Measurements from ENCODE around the gene FIZ1.
A peak's percentile ranks its signal among the peaks of the same experiment; 100 is the strongest.

The FIZ1 gene

GRCh38 chr19:55642153-55643002, 43.1 kb upstream of the FIZ1 start:
- H3K9me3 ChIP-seq (ENCODE audit: control insufficient read depth, insufficient read depth, low read length): no peaks in the 10 kb centered on the region
- H3K36me3 ChIP-seq (ENCODE audit: control insufficient read depth, insufficient read depth, low read length): peaks cover 16% of the 10 kb centered on the region
- peak overlapping the region; percentile 90 for H3K27ac ChIP-seq (ENCODE audit: low read depth, low read length)
- H3K4me1 ChIP-seq (ENCODE audit: control insufficient read depth, insufficient read depth, low read length): peaks cover 14% of the 10 kb centered on the region
- no peaks in the 10 kb centered on the region for H3K27me3 ChIP-seq (ENCODE audit: control insufficient read depth, insufficient read depth, low read length)
- peak overlapping the region; percentile 76 for H3K4me3 ChIP-seq (ENCODE audit: low read depth, low read length)
- H3K9ac ChIP-seq (ENCODE audit: low read depth, low read length): peak overlapping the region; percentile 73

GRCh38 chr19:55641426-55642152, 42.3 kb upstream of the FIZ1 start:
- H3K4me3 ChIP-seq (ENCODE audit: low read depth, low read length): peak overlapping the region; percentile 76
- H3K9me3 ChIP-seq (ENCODE audit: control insufficient read depth, insufficient read depth, low read length): no peaks in the 10 kb centered on the region
- H3K36me3 ChIP-seq (ENCODE audit: control insufficient read depth, insufficient read depth, low read length): peaks cover 16% of the 10 kb centered on the region
- H3K27me3 ChIP-seq (ENCODE audit: control insufficient read depth, insufficient read depth, low read length): no peaks in the 10 kb centered on the region
- H3K9ac ChIP-seq (ENCODE audit: low read depth, low read length): peak overlapping the region; percentile 79
- peak overlapping the region; percentile 90 for H3K27ac ChIP-seq (ENCODE audit: low read depth, low read length)
- peaks cover 8% of the 10 kb centered on the region; the same call in 1 of the 2 replicates for H3K4me1 ChIP-seq (ENCODE audit: control insufficient read depth, insufficient read depth, low read length)

GRCh38 chr19:55640577-55641425, 41.5 kb upstream of the FIZ1 start, which contains the start of gene ZNF580:
TSS of gene ZNF580 (plus strand) at chr19:55641002. CDS start at chr19:55642509, 1,507 bp downstream.
- peak within 1 kb of the TSS; percentile 76 for H3K4me3 ChIP-seq (ENCODE audit: low read depth, low read length)
- no peaks in the 10 kb centered on the region for H3K9me3 ChIP-seq (ENCODE audit: control insufficient read depth, insufficient read depth, low read length)
- H3K27me3 ChIP-seq (ENCODE audit: control insufficient read depth, insufficient read depth, low read length): no peaks in the 10 kb centered on the region
- peaks cover 11% of the 10 kb centered on the region for H3K4me1 ChIP-seq (ENCODE audit: control insufficient read depth, insufficient read depth, low read length)
- peak within 1 kb of the TSS; percentile 79 for H3K9ac ChIP-seq (ENCODE audit: low read depth, low read length)
- peak within 1 kb of the TSS; percentile 90 for H3K27ac ChIP-seq (ENCODE audit: low read depth, low read length)
- peaks cover 15% of the 10 kb centered on the region for H3K36me3 ChIP-seq (ENCODE audit: control insufficient read depth, insufficient read depth, low read length)

GRCh38 chr19:55640043-55640576, 40.8 kb upstream of the FIZ1 start:
- Histone ChIP-seq H3K27me3 (ENCODE audit: control insufficient read depth, insufficient read depth, low read length) (no peaks in the 10 kb centered on the region), H3K4me1 (ENCODE audit: control insufficient read depth, insufficient read depth, low read length) (peaks cover 14% of the 10 kb centered on the region), H3K9me3 (ENCODE audit: control insufficient read depth, insufficient read depth, low read length) (no peaks in the 10 kb centered on the region), H3K9ac (ENCODE audit: low read depth, low read length) (no peak overlapping the region), H3K4me3 (ENCODE audit: low read depth, low read length) (peak overlapping the region; percentile 76), H3K36me3 (ENCODE audit: control insufficient read depth, insufficient read depth, low read length) (peaks cover 8% of the 10 kb centered on the region), H3K27ac (ENCODE audit: low read depth, low read length) (peak overlapping the region; percentile 90)

GRCh38 chr19:55638864-55639359, 39.6 kb upstream of the FIZ1 start:
- H3K4me3 ChIP-seq (ENCODE audit: low read depth, low read length): no peak overlapping the region
- no peak overlapping the region for H3K9ac ChIP-seq (ENCODE audit: low read depth, low read length)
- H3K36me3 ChIP-seq (ENCODE audit: control insufficient read depth, insufficient read depth, low read length): no peaks in the 10 kb centered on the region
- no peaks in the 10 kb centered on the region for H3K9me3 ChIP-seq (ENCODE audit: control insufficient read depth, insufficient read depth, low read length)
- no peaks in the 10 kb centered on the region for H3K27me3 ChIP-seq (ENCODE audit: control insufficient read depth, insufficient read depth, low read length)
- no peak overlapping the region for H3K27ac ChIP-seq (ENCODE audit: low read depth, low read length)
- H3K4me1 ChIP-seq (ENCODE audit: control insufficient read depth, insufficient read depth, low read length): peaks cover 14% of the 10 kb centered on the region

- Histone ChIP-seq H3K27ac (ENCODE audit: low read depth, low read length) (no peak overlapping the region), H3K4me3 (ENCODE audit: low read depth, low read length) (no peak overlapping the region), H3K36me3 (ENCODE audit: control insufficient read depth, insufficient read depth, low read length) (no peaks in the 10 kb centered on the region), H3K27me3 (ENCODE audit: control insufficient read depth, insufficient read depth, low read length) (no peaks in the 10 kb centered on the region), H3K9ac (ENCODE audit: low read depth, low read length) (no peak overlapping the region), H3K4me1 (ENCODE audit: control insufficient read depth, insufficient read depth, low read length) (peaks cover 9% of the 10 kb centered on the region), H3K9me3 (ENCODE audit: control insufficient read depth, insufficient read depth, low read length) (no peaks in the 10 kb centered on the region)
Observed at GRCh38 chr19:55637534-55637933, 38.2 kb upstream of the FIZ1 start.

GRCh38 chr19:55636723-55637122, 37.4 kb upstream of the FIZ1 start:
- H3K4me3 ChIP-seq (ENCODE audit: low read depth, low read length): no peak overlapping the region

GRCh38 chr19:55635856-55636440, 36.6 kb upstream of the FIZ1 start:
- Histone ChIP-seq H3K4me3 (ENCODE audit: low read depth, low read length) (peak overlapping the region; percentile 88), H3K9ac (ENCODE audit: low read depth, low read length) (peak overlapping the region; percentile 91), H3K9me3 (ENCODE audit: control insufficient read depth, insufficient read depth, low read length) (no peaks in the 10 kb centered on the region), H3K4me1 (ENCODE audit: control insufficient read depth, insufficient read depth, low read length) (peaks cover 9% of the 10 kb centered on the region), H3K36me3 (ENCODE audit: control insufficient read depth, insufficient read depth, low read length) (no peaks in the 10 kb centered on the region), H3K27ac (ENCODE audit: low read depth, low read length) (no peak overlapping the region), H3K27me3 (ENCODE audit: control insufficient read depth, insufficient read depth, low read length) (no peaks in the 10 kb centered on the region)

More at GRCh38 chr19:55636723-55637122, 37.4 kb upstream of the FIZ1 start:
- no peaks in the 10 kb centered on the region for H3K27me3 ChIP-seq (ENCODE audit: control insufficient read depth, insufficient read depth, low read length)
- no peak overlapping the region for H3K27ac ChIP-seq (ENCODE audit: low read depth, low read length)
- H3K4me1 ChIP-seq (ENCODE audit: control insufficient read depth, insufficient read depth, low read length): peaks cover 9% of the 10 kb centered on the region
- H3K36me3 ChIP-seq (ENCODE audit: control insufficient read depth, insufficient read depth, low read length): no peaks in the 10 kb centered on the region
- no peaks in the 10 kb centered on the region for H3K9me3 ChIP-seq (ENCODE audit: control insufficient read depth, insufficient read depth, low read length)
- H3K9ac ChIP-seq (ENCODE audit: low read depth, low read length): no peak overlapping the region

GRCh38 chr19:55635334-55635717, 36.0 kb upstream of the FIZ1 start:
- H3K27ac ChIP-seq (ENCODE audit: low read depth, low read length): peak overlapping the region; percentile 63
- no peaks in the 10 kb centered on the region for H3K36me3 ChIP-seq (ENCODE audit: control insufficient read depth, insufficient read depth, low read length)
- H3K9me3 ChIP-seq (ENCODE audit: control insufficient read depth, insufficient read depth, low read length): no peaks in the 10 kb centered on the region
- peaks cover 8% of the 10 kb centered on the region for H3K4me1 ChIP-seq (ENCODE audit: control insufficient read depth, insufficient read depth, low read length)
- H3K27me3 ChIP-seq (ENCODE audit: control insufficient read depth, insufficient read depth, low read length): no peaks in the 10 kb centered on the region
- H3K4me3 ChIP-seq (ENCODE audit: low read depth, low read length): peak overlapping the region; percentile 88
- H3K9ac ChIP-seq (ENCODE audit: low read depth, low read length): peak overlapping the region; percentile 91

- Histone ChIP-seq H3K27me3 (ENCODE audit: control insufficient read depth, insufficient read depth, low read length) (no peaks in the 10 kb centered on the region), H3K4me1 (ENCODE audit: control insufficient read depth, insufficient read depth, low read length) (peaks cover 6% of the 10 kb centered on the region), H3K9me3 (ENCODE audit: control insufficient read depth, insufficient read depth, low read length) (no peaks in the 10 kb centered on the region), H3K36me3 (ENCODE audit: control insufficient read depth, insufficient read depth, low read length) (no peaks in the 10 kb centered on the region), H3K9ac (ENCODE audit: low read depth, low read length) (no peak overlapping the region), H3K27ac (ENCODE audit: low read depth, low read length) (no peak overlapping the region), H3K4me3 (ENCODE audit: low read depth, low read length) (no peak overlapping the region)
Observed at GRCh38 chr19:55633861-55634260, 34.5 kb upstream of the FIZ1 start.

Data from HUES48 (cell line).